T47D (cell line): Measurements from ENCODE around the gene FAF2.

Experiments
- DNase-seq, 2 experiments: peaks; one replicate each; pipeline versions ENCODE4 v3.0.0 to v3.0.0-alpha.2; 2011 to 2012; ENCODE audit warnings: low read depth in 1 of 2, low spot score in 1 of 2
- JUND ChIP-seq: IDR thresholded peaks from 2 replicates; pipeline ENCODE4 v1.6.1; 2012; ENCODE audit warnings: low read depth
- in situ Hi-C: cut with HindIII; loops from 2 replicates; pipeline ENCODE4 v1.10.0; 2016; ENCODE audit warnings: low sequenced_read_pairs, low pct_unique_long_range_greater_than_20kb

FAF2 gene

GRCh38 chr5:176508603-176509002, 60.4 kb downstream of the FAF2 start:
- no peak for DNase-seq
- no peak for TF ChIP-seq JUND
- in situ Hi-C loops = no loop called here

GRCh38 chr5:176513788-176514187, 65.6 kb downstream of the FAF2 start:
- no peak for DNase-seq
- no peak for TF ChIP-seq JUND
- in situ Hi-C loops = no loop called here

GRCh38 chr5:176514244-176514950, 66.2 kb downstream of the FAF2 start:
- DNase-seq = no peak
- in situ Hi-C loops = no loop called here
- no peak for TF ChIP-seq JUND

GRCh38 chr5:176515396-176515795, 67.2 kb downstream of the FAF2 start:
- no peak for TF ChIP-seq JUND
- DNase-seq = no peak
- in situ Hi-C loops = no loop called here

- no peak for TF ChIP-seq JUND
- in situ Hi-C loops = no loop called here
- DNase-seq = no peak
Observed at GRCh38 chr5:176517053-176517661, 69.0 kb downstream of the FAF2 start.

GRCh38 chr5:176519810-176520720, 71.9 kb downstream of the FAF2 start:
- no peak for DNase-seq
- no peak for TF ChIP-seq JUND
- in situ Hi-C loops = no loop called here

- no peak for TF ChIP-seq JUND
- DNase-seq = no peak
- in situ Hi-C loops = no loop called here
Observed at GRCh38 chr5:176521286-176521685, 73.1 kb downstream of the FAF2 start.

- TF ChIP-seq JUND = no peak
- no peak for DNase-seq
- in situ Hi-C loops = no loop called here
Observed at GRCh38 chr5:176521699-176522263, 73.6 kb downstream of the FAF2 start.

- TF ChIP-seq JUND = no peak
- in situ Hi-C loops = no loop called here
- DNase-seq = no peak
Observed at GRCh38 chr5:176524138-176524537, 76.0 kb downstream of the FAF2 start.

GRCh38 chr5:176524987-176525386, 76.8 kb downstream of the FAF2 start:
- TF ChIP-seq JUND = no peak
- in situ Hi-C loops = no loop called here
- no peak for DNase-seq

- DNase-seq = no peak
- no peak for TF ChIP-seq JUND
- in situ Hi-C loops = no loop called here
Observed at GRCh38 chr5:176525677-176526076, 77.5 kb downstream of the FAF2 start.

- no peak for DNase-seq
- TF ChIP-seq JUND = no peak
- in situ Hi-C loops = no loop called here
Observed at GRCh38 chr5:176526462-176526861, 78.3 kb downstream of the FAF2 start.
